ENCODE measurements around the gene RIC3. TPM values are rescaled to one million over a fixed set of nuclear protein-coding genes. Genes with fewer than 3 reads are reported as not detected.

RIC3 gene
- total and polyA plus RNA-seq, 2 donors (not counting 3 experiments of a cell fraction or from before 2014, with no cell fraction given), result not detected

- Histone ChIP-seq H3K4me2 (ENCODE audit: insufficient read depth, low read length) (no peak overlapping the region), H3K79me2 (ENCODE audit: control insufficient read depth, insufficient read depth, low read length) (no peaks in the 10 kb centered on the region), H3K4me1 (ENCODE audit: control insufficient read depth, extremely low read depth, insufficient read depth, low read length) (no peaks in the 10 kb centered on the region), H3K27ac (ENCODE audit: insufficient read depth, low read depth, low read length) (no peak overlapping the region), H3K9me3 (replicated peaks; ENCODE audit: control insufficient read depth, insufficient read depth, low read length) (no peaks in the 10 kb centered on the region), H3K4me3 (replicated peaks in 1 of 3; ENCODE audit: insufficient read depth in 1 of 3, low read depth in 1 of 3, low read length in 3 of 3) (no peak overlapping the region), H3K9me1 (replicated peaks; ENCODE audit: control insufficient read depth, extremely low read depth, insufficient read depth, low read length) (no peaks in the 10 kb centered on the region), H4K20me1 (replicated peaks; ENCODE audit: control insufficient read depth, extremely low read depth, insufficient read depth, low read length) (no peaks in the 10 kb centered on the region), H3K36me3 (ENCODE audit: control insufficient read depth in 2 of 2, extremely low read depth in 1 of 2, insufficient read depth in 2 of 2, low read length in 2 of 2) (no peaks in the 10 kb centered on the region), H2AFZ (ENCODE audit: low read depth, low read length) (no peak overlapping the region), H3K9ac (replicated peaks; ENCODE audit: extremely low read depth, insufficient read depth, low read length) (no peak overlapping the region), H3K27me3 (ENCODE audit: control insufficient read depth in 2 of 2, insufficient read depth in 2 of 2, low read length in 2 of 2) (no peaks in the 10 kb centered on the region)
- no TSS peak for BruUV-seq (replicated peaks)
- dilution Hi-C loops (cut with MboI; ENCODE audit: extremely low pct_ligation_motif_present, low sequenced_read_pairs) (no loop called here), intact Hi-C loops (cut with micrococcal nuclease) (no loop called here)
- no peak for DNase-seq (ENCODE audit: low read depth, low spot score)
- TF ChIP-seq POLR2A (IDR thresholded peaks at IDR 0.05; ENCODE audit: low read depth, low read length) (no peak), MYC (IDR thresholded peaks at IDR 0.05; ENCODE audit: low read depth, low read length) (no peak), GATA2 (IDR thresholded peaks at IDR 0.05; ENCODE audit: insufficient read depth, insufficient read length, low read depth, low read length) (no peak), JUN (IDR thresholded peaks at IDR 0.05; ENCODE audit: borderline replicate concordance, insufficient read depth, insufficient read length, low read depth) (no peak), MAX (IDR thresholded peaks at IDR 0.05; ENCODE audit: insufficient read depth, insufficient read length) (no peak), POLR2AphosphoS5 (IDR thresholded peaks at IDR 0.05; ENCODE audit: insufficient read depth, low read depth, low read length) (no peak), CTCF (IDR thresholded peaks at IDR 0.05; ENCODE audit: extremely low read depth in 1 of 2, insufficient read depth in 1 of 2, low read depth in 1 of 2, low read length in 2 of 2) (no peak), FOS (IDR thresholded peaks at IDR 0.05; ENCODE audit: borderline replicate concordance, insufficient read depth, low read length) (no peak), EZH2 (IDR thresholded peaks at IDR 0.05; ENCODE audit: borderline replicate concordance, low read depth, low read length, severe bottlenecking) (no peak)
- no peak for FAIRE-seq
- POLR2A ChIA-PET, result no interaction called here
- CTCF ChIA-PET, result no interaction called here
Observed at GRCh38 chr11:8062781-8063257, 106.0 kb downstream of the RIC3 start.
